RPMI8226 (cell line): ENCODE measurements around the gene DOK1.
"Not testable (repeated sequence)": the region's sequence is repeated elsewhere in the genome, so short reads cannot be mapped to it uniquely, and the experiment has no call there.

Experiments
- DNase-seq: peaks from one replicate; pipeline ENCODE4 v3.0.0-alpha.2; 2015

The DOK1 gene

GRCh38 chr2:74548900-74549826 is 5.4 kb upstream of the DOK1 start:
- peak; percentile 58 for DNase-seq

- no peak for DNase-seq
These were observed 4.3 kb upstream of the DOK1 start for GRCh38 chr2:74550231-74550630.

- DNase-seq: no peak
These were observed 3.0 kb upstream of the DOK1 start for GRCh38 chr2:74551530-74551929.

- DNase-seq: no peak
These were observed 2.3 kb upstream of the DOK1 start for GRCh38 chr2:74551942-74552913.

GRCh38 chr2:74552914-74553811 is 1.4 kb upstream of the DOK1 start:
- DNase-seq: peak; percentile 35

- DNase-seq: peak; percentile 60
These were observed 456 bp downstream of the DOK1 start for GRCh38 chr2:74554820-74555531.

GRCh38 chr2:74555610-74556103 is 1.1 kb downstream of the DOK1 start:
- DNase-seq: no peak

- DNase-seq: no peak
These were observed 1.6 kb downstream of the DOK1 start for GRCh38 chr2:74556159-74556558.

- DNase-seq: no peak
These were observed 2.4 kb downstream of the DOK1 start for GRCh38 chr2:74556831-74557370.

- DNase-seq: peak; percentile 29
These were observed 4.0 kb downstream of the DOK1 start for GRCh38 chr2:74558284-74559230.

GRCh38 chr2:74559912-74560311 is 5.4 kb downstream of the DOK1 start:
- DNase-seq: no peak

- DNase-seq: no peak
These were observed 6.1 kb downstream of the DOK1 start for GRCh38 chr2:74560591-74560990.

GRCh38 chr2:74561022-74561421 is 6.5 kb downstream of the DOK1 start:
- not testable (repeated sequence) for DNase-seq

- no peak for DNase-seq
These were observed 7.7 kb downstream of the DOK1 start for GRCh38 chr2:74562126-74562775.

- DNase-seq: no peak
These were observed 9.7 kb downstream of the DOK1 start for GRCh38 chr2:74564222-74564621.

GRCh38 chr2:74566076-74566753 is 11.7 kb downstream of the DOK1 start:
- DNase-seq: no peak

- DNase-seq: no peak
These were observed 12.2 kb downstream of the DOK1 start for GRCh38 chr2:74566754-74567085.

- DNase-seq: no peak
These were observed 13.4 kb downstream of the DOK1 start for GRCh38 chr2:74567881-74568280.

GRCh38 chr2:74569686-74570085 is 15.2 kb downstream of the DOK1 start:
- DNase-seq: no peak
